BJ (cell line): Measurements from ENCODE around the gene FTCDNL1. TPM values are rescaled to one million over a fixed set of nuclear protein-coding genes. Genes with fewer than 3 reads are reported as not detected.

Source experiments
- CTCF ChIA-PET: fragments of 350-600 bp; formaldehyde crosslinking; extraction: SDS; loops from one replicate; lab custom pipeline; 2021; ENCODE audit warnings: antibody characterized with exemption, inconsistent platforms; lab: Yijun Ruan, JAX
- POLR2A ChIA-PET: fragments of 300-600 bp; sonication (Branson Sonifier 250); formaldehyde crosslinking; extraction: SDS; loops from one replicate; lab custom pipeline; 2021; ENCODE audit warnings: antibody characterized with exemption; lab: Charles Lee
- DNase-seq: peaks from one replicate; pipeline ENCODE4 v3.0.0-alpha.2; 2011; ENCODE audit warnings: low read depth
- H3K27me3 ChIP-seq: 2 replicates; pipeline ENCODE4 v1.6.0; 2011; ENCODE audit warnings: low read length; ENCODE audit not compliant: control insufficient read depth, insufficient read depth
- H3K36me3 ChIP-seq: 2 replicates; pipeline ENCODE4 v1.5.1; 2011; ENCODE audit warnings: low read length; ENCODE audit not compliant: control insufficient read depth, insufficient read depth
- H3K4me3 ChIP-seq: 2 replicates; pipeline ENCODE4 v1.5.1; 2011; ENCODE audit warnings: low read depth, mild to moderate bottlenecking, control low read depth, low read length
- polyA plus RNA-seq: library from polyadenylated mRNA; depleted of rRNA; stranded (reverse); fragments of >200 nt; gene quantifications from 2 replicates; pipeline ENCODE4 v1.2.3, GENCODE V29; 2011
- TF ChIP-seq, protein P1 (sequence below): IDR thresholded peaks from 2 replicates; pipeline ENCODE4 v1.5.1; 2011; ENCODE audit warnings: low read depth, mild to moderate bottlenecking, control low read depth, inconsistent platforms, low read length, moderate library complexity; ENCODE audit not compliant: insufficient read depth

Gene FTCDNL1
- polyA plus RNA-seq, 1 experiment: 0.31 TPM

DNA sequence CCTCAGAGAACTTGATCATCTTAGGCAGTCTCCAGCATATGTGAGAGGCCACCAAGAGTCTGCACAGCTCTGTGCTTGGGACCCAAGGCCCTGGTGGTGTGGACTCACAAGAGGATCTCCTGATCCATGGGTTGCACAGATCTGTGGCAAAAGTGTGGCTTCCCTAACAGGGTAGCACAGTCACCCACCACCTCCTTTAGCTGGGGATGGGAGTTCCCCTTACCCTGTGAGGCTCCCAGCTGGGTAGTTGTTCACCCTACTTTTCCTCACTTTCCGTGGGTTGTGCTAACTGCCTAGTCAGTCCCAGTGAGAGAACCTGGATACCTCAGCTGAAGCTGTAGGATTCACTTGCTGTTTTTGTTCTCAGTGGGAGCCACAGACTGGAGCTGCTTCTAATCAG is 123.7 kb downstream of the FTCDNL1 start:
- Histone ChIP-seq H3K27me3 (no peaks in the 10 kb centered on the region), H3K36me3 (no peaks in the 10 kb centered on the region), H3K4me3 (no peak overlapping the region)
- ChIA-PET CTCF (no interaction called here), POLR2A (no interaction called here)
- no peak for DNase-seq
- TF ChIP-seq, protein P1, sequence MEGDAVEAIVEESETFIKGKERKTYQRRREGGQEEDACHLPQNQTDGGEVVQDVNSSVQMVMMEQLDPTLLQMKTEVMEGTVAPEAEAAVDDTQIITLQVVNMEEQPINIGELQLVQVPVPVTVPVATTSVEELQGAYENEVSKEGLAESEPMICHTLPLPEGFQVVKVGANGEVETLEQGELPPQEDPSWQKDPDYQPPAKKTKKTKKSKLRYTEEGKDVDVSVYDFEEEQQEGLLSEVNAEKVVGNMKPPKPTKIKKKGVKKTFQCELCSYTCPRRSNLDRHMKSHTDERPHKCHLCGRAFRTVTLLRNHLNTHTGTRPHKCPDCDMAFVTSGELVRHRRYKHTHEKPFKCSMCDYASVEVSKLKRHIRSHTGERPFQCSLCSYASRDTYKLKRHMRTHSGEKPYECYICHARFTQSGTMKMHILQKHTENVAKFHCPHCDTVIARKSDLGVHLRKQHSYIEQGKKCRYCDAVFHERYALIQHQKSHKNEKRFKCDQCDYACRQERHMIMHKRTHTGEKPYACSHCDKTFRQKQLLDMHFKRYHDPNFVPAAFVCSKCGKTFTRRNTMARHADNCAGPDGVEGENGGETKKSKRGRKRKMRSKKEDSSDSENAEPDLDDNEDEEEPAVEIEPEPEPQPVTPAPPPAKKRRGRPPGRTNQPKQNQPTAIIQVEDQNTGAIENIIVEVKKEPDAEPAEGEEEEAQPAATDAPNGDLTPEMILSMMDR: no peak

DNA sequence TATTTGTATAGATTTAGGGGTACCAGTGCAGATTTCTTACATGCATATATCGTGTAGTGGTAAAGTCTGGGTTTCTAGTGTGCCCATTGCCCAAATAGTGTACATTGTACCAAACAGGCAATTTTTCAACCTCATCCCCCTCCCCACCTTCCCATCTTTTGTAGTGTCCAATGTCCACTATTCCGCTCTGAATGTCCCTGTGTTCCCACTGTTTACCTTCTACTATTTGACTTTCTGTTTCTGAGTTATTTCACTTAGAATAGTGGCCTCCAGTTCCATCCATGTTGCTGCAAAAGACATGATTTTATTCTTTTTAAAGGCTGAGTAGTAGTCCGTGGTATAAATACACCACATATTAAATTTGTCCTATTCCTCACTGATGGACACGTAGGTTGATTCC is 132.9 kb downstream of the FTCDNL1 start:
- Histone ChIP-seq H3K27me3 (no peaks in the 10 kb centered on the region), H3K36me3 (no peaks in the 10 kb centered on the region), H3K4me3 (no peak overlapping the region)
- no peak for DNase-seq
- ChIA-PET POLR2A (no interaction called here), CTCF (no interaction called here)
- TF ChIP-seq, protein P1: no peak

DNA sequence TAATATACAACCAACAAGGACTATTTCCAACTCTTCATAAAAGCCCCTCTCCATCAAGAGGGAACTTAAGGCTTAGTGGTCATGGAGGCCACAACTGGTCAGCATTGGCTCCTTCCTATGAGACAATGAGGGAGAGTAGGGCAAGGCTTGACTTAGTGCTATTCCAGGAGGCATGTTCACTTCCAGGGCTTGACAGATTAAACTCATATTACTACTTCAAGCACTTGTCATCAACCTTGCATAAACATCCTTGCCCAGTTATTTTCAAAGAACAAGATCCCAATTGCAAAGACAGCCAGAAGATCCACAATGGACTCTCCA is 133.4 kb downstream of the FTCDNL1 start:
- POLR2A ChIA-PET: no interaction called here
- H3K27me3 ChIP-seq: no peaks in the 10 kb centered on the region
- CTCF ChIA-PET: no interaction called here
- DNase-seq: no peak
- H3K4me3 ChIP-seq: no peak overlapping the region
- no peaks in the 10 kb centered on the region for H3K36me3 ChIP-seq
- TF ChIP-seq, protein P1: no peak

DNA sequence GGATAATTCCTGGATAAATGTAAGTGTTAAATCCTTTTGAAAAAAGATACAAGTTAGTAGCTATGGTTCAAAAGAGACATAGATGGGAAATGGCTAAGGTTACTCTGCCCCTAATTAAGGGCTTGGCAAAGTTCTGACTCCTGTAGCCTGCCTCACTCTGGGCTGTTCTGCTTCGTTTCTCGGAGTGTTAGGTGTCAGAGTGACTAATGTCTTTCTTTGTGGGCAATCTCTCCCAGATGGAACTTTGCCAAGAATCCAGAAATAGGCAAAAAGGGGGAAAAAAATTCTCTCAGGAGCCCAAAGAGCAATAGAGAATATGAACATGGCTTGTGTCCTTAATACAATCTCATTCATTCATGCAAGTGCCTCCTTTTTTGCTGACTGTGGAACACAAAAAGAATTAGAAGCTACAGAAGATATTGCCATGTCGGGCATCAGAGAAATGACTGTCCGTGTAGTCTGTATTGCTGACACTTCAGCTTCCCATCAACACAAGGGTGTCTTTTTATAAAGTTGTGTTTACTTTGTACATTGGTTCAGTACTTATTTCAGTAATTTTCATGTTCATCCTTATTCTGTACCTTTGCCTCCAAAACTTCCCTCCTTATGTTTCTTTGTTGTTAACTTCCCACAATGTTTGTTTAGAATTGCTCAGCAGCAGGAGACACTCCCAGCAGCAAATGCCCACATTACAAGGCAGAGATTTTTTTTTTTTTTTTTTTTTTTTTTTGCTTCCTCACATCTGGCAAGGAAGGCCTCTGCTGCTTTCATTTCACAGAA is 134.0 kb downstream of the FTCDNL1 start:
- TF ChIP-seq, protein P1: no peak

DNA sequence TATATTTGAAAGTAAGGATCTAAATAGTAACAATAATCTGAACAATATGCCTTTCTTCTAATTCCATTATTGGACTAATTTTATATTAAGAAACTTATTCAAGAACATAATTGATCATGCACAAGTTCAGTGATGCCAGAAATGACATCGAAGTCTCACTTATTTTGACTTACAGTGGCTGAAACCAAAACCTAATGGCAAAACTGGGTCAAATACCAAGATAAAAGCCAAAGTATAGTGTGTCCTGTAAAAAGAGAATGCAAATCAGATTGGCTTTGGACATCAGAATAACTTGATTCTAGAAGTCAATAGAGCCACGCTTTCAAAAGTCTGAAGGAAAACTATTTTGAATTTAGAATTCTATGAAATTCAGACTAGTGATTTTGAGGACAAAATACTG is 137.2 kb downstream of the FTCDNL1 start:
- POLR2A ChIA-PET: no interaction called here

More for the DNA sequence above, 134.0 kb downstream of the FTCDNL1 start:
- ChIA-PET CTCF (no interaction called here), POLR2A (no interaction called here)
- DNase-seq: no peak
- no peaks in the 10 kb centered on the region for H3K27me3 ChIP-seq
- no peak overlapping the region for H3K4me3 ChIP-seq
- no peaks in the 10 kb centered on the region for H3K36me3 ChIP-seq

More for the DNA sequence above, 137.2 kb downstream of the FTCDNL1 start:
- no peaks in the 10 kb centered on the region for H3K36me3 ChIP-seq
- TF ChIP-seq, protein P1: no peak
- CTCF ChIA-PET: interaction anchor here (3.4 to 3.5 kb wide), 2 partner anchors 9 to 26 kb away, joined by 12 to 16 read pairs; no protein-coding TSS in a partner anchor
- no peaks in the 10 kb centered on the region for H3K27me3 ChIP-seq
- no peak overlapping the region for H3K4me3 ChIP-seq
- DNase-seq: no peak
